ENCODE results near the gene SDR39U1.
"Not testable (repeated sequence)": the region's sequence is repeated elsewhere in the genome, so short reads cannot be mapped to it uniquely, and the experiment has no call there.

The SDR39U1 gene

GRCh38 chr14:24442240-24443052 is at the start of gene SDR39U1:
Gene SDR39U1, minus strand, starts transcription at chr14:24442776. Its CDS starts 7 bp downstream, at chr14:24442769.
- peak; percentile 98 to 99 for DNase-seq

GRCh38 chr14:24491586-24492408 is 49.2 kb upstream of the SDR39U1 start:
- DNase-seq, result not testable (repeated sequence)

- DNase-seq, result peak in 1 of 2 donors; percentile 4
These were observed 41.2 kb upstream of the SDR39U1 start for GRCh38 chr14:24483604-24484252.

- not testable (repeated sequence) for DNase-seq
These were observed 40.2 kb upstream of the SDR39U1 start for GRCh38 chr14:24482699-24483303.

- peak; percentile 3 to 35 for DNase-seq
These were observed 39.2 kb upstream of the SDR39U1 start for GRCh38 chr14:24481622-24482324.

GRCh38 chr14:24479999-24480398 is 37.4 kb upstream of the SDR39U1 start:
- not testable (repeated sequence) for DNase-seq

- no peak for DNase-seq
These were observed 32.7 kb upstream of the SDR39U1 start for GRCh38 chr14:24475261-24475660.

GRCh38 chr14:24473211-24473610 is 30.6 kb upstream of the SDR39U1 start:
- no peak for DNase-seq

- not testable (repeated sequence) for DNase-seq
These were observed 27.9 kb upstream of the SDR39U1 start for GRCh38 chr14:24470450-24470849.

- DNase-seq, result no peak
These were observed 23.2 kb upstream of the SDR39U1 start for GRCh38 chr14:24465805-24466204.

- no peak for DNase-seq
These were observed 22.8 kb upstream of the SDR39U1 start for GRCh38 chr14:24465368-24465767.

- DNase-seq, result no peak
These were observed 21.6 kb upstream of the SDR39U1 start for GRCh38 chr14:24463884-24464785.

- DNase-seq, result no peak
These were observed 20.7 kb upstream of the SDR39U1 start for GRCh38 chr14:24463017-24463883.

- no peak for DNase-seq
These were observed 18.8 kb upstream of the SDR39U1 start for GRCh38 chr14:24461336-24461735.

GRCh38 chr14:24459331-24459730 is 16.8 kb upstream of the SDR39U1 start:
- DNase-seq, result no peak

- no peak for DNase-seq
These were observed 16.2 kb upstream of the SDR39U1 start for GRCh38 chr14:24458736-24459135.

GRCh38 chr14:24456980-24457379 is 14.4 kb upstream of the SDR39U1 start:
- DNase-seq, result no peak

GRCh38 chr14:24450828-24451227 is 8.3 kb upstream of the SDR39U1 start:
- DNase-seq, result not testable (repeated sequence)

GRCh38 chr14:24443053-24443665 is 583 bp upstream of the SDR39U1 start:
- DNase-seq, result peak; percentile 29 to 46

- DNase-seq, result no peak
These were observed 704 bp downstream of the SDR39U1 start for GRCh38 chr14:24441904-24442239.
